ENCODE results near the gene HOXB9. TPM values are rescaled to one million over a fixed set of nuclear protein-coding genes. Genes with fewer than 3 reads are reported as not detected.
A peak's percentile ranks its signal among the peaks of the same experiment; 100 is the strongest.

HOXB9 gene
- total and polyA plus RNA-seq, 10 of the 15 experiments (the other 5 are each of a cell fraction or from before 2014, with no cell fraction given), result 0.01 to 0.49 (median 0.09) TPM; not detected in 5

GRCh38 chr17:48610282-48611211 lies 15.6 kb downstream of the HOXB9 start, which contains the start of gene HOXB7 (continued):
- TF ChIP-seq E2F8 (IDR thresholded peaks at IDR 0.05; ENCODE audit: low read depth, partially characterized antibody) (no peak), BRCA1 (IDR thresholded peaks at IDR 0.05; ENCODE audit: low read depth, low read length) (no peak), ATF7 (IDR thresholded peaks at IDR 0.05; ENCODE audit: low read depth) (0 out of 2 replicates have a peak, but pooled peaks have one; percentile 16), SMARCA5 (IDR thresholded peaks at IDR 0.05) (no peak), ELK1 (IDR thresholded peaks at IDR 0.05; ENCODE audit: low read depth, low read length) (no peak), ZBTB40 (IDR thresholded peaks at IDR 0.05; ENCODE audit: borderline replicate concordance) (peak; percentile 49; the same call in 1 of the 2 replicates), RAD21 (IDR thresholded peaks at IDR 0.05; ENCODE audit: insufficient read depth, low read depth, low read length) (no peak), TAF1 (IDR thresholded peaks at IDR 0.05; ENCODE audit: borderline replicate concordance, low read depth, low read length) (0 out of 2 replicates have a peak, but pooled peaks have one; percentile 20), REST (IDR thresholded peaks at IDR 0.05; ENCODE audit: low read depth, low read length) (no peak), NFIC (IDR thresholded peaks at IDR 0.05; ENCODE audit: low read depth, low read length) (peak; percentile 67; the same call in 1 of the 2 replicates), NFYB (IDR thresholded peaks at IDR 0.05; ENCODE audit: insufficient read depth, low read depth, low read length) (peak; percentile 85), PKNOX1 (IDR thresholded peaks at IDR 0.05) (no peak), IRF4 (IDR thresholded peaks at IDR 0.05; ENCODE audit: low read depth, low read length) (no peak), SUZ12 (IDR thresholded peaks at IDR 0.05; ENCODE audit: unreplicated experiment) (no peak), SMAD1 (IDR thresholded peaks at IDR 0.05; ENCODE audit: low read depth, partially characterized antibody) (no peak)
